Pancreas (tissue), 10 donors: Measurements from ENCODE around the gene IL18R1. TPM values are rescaled to one million over a fixed set of nuclear protein-coding genes. Genes with fewer than 3 reads are reported as not detected.

Experiments
- ATAC-seq, 4 donors: fragments of 200-7000 bp; cut with Tn5 transposase; one replicate each; pipeline versions ENCODE4 v1.8.0 to v1.9.1; 2020; ENCODE audit warnings: mild to moderate bottlenecking in 4 of 4, moderate library complexity in 4 of 4
- DNase-seq, 6 donors: peaks; one replicate each; pipeline ENCODE4 v3.0.0-alpha.2; 2020
- FAIRE-seq: peaks from 2 replicates; lab custom pipeline; 2012; peaks lifted over from hg19 to GRCh38; lab: Jason Lieb, UNC
- H3K27ac ChIP-seq, 4 donors: fragments of 200-600 bp; sonication (generic); 1 replicate in 3 of 4; 2 replicates in 1 of 4; pipeline versions ENCODE4 v1.5.0 to v1.8.0; 2020
- H3K27me3 ChIP-seq, 4 donors: fragments of 200-600 bp; one replicate each; pipeline ENCODE4 v1.8.0; 2021
- H3K36me3 ChIP-seq, 3 donors: fragments of 200-600 bp; sonication (generic) in 1 of 3; one replicate each; pipeline versions ENCODE4 v1.5.0 to v1.8.0; 2020 to 2021
- H3K4me1 ChIP-seq, 3 donors: fragments of 200-600 bp; one replicate each; pipeline ENCODE4 v1.8.0; 2021
- H3K4me3 ChIP-seq, 4 donors: fragments of 200-600 bp; sonication (generic) in 2 of 4; one replicate each; pipeline versions ENCODE4 v1.5.0 to v1.8.0; 2020 to 2021
- H3K9me3 ChIP-seq, 4 donors: fragments of 200-600 bp; one replicate each; pipeline ENCODE4 v1.8.0; 2021
- CTCF ChIP-seq, 4 donors: fragments of 200-600 bp; sonication (generic) in 3 of 4; IDR thresholded peaks; one replicate each; pipeline versions ENCODE4 v1.5.0 to v1.8.0; 2021; ENCODE audit warnings: antibody characterized with exemption in 4 of 4
- WGBS, 2 donors: extraction: QIAGEN DNeasy Blood & Tissue Kit; methylation state at CpG; one replicate each; pipeline ENCODE4 v1.1.7; 2013; 5-methylcytosine and 5-hydroxymethylcytosine counted together
- intact Hi-C, 3 donors: fragments of 100-400 bp; cut with DNase I; formaldehyde crosslinking; loops; one replicate each; pipeline versions ENCODE4 v1.11.1 to v1.14.2; 2022
- polyA plus RNA-seq, 2 donors: library from polyadenylated mRNA; stranded (reverse); fragments of 200-250 nt; gene quantifications; one replicate each; pipeline ENCODE4 v1.2.3, GENCODE V29; 2013
- total RNA-seq, 6 donors: library from RNA; stranded (reverse); fragmentation: NEBNext Ultra II Directional in 4 of 6; extraction: Animal tissue kit (Norgen Biotek cat#: 25700) in 4 of 6; gene quantifications; one replicate each; pipeline versions ENCODE4 v1.2.1 to v1.2.4, GENCODE V29; 2021 to 2023
- donor health status: healthy with polysubstance abuse.
- donor health status: DM: no; HTN: no; CAD: no; lungs with moderate emphysema.
- donor health status: DM: no; HTN: no; CAD: no.
- donor health status: control.
- donor health status: control.
- donor health status: Bipolar disorder and iron deficiency.
- donor health status: DM: yes; HTN: yes; CAD: no.
- donor health status: DM: no; HTN: no; CAD: no.
- donor health status: DM: no; HTN: no; CAD: no.
- donor health status: DM: yes; HTN: yes; CAD: no.

Gene IL18R1
- total and polyA plus RNA-seq, 8 donors: 0.51 to 1.6 (median 0.91) TPM

- FAIRE-seq (no peak), DNase-seq (no peak), ATAC-seq (no peak)
- Histone ChIP-seq H3K4me3 (no peak overlapping the region), H3K4me1 (no peaks in the 10 kb centered on the region), H3K27ac (no peak overlapping the region), H3K36me3 (no peaks in the 10 kb centered on the region), H3K27me3 (no peaks in the 10 kb centered on the region), H3K9me3 (no peaks in the 10 kb centered on the region)
- intact Hi-C loops: no loop called here
- WGBS, 2 donors: 81 to 91% methylated on average over 2 of the region's 2 CpGs
- TF ChIP-seq CTCF (IDR thresholded peaks at IDR 0.05): no peak
Measured at GRCh38 chr2:102438578-102438977, 83.0 kb downstream of the IL18R1 start.

DNA sequence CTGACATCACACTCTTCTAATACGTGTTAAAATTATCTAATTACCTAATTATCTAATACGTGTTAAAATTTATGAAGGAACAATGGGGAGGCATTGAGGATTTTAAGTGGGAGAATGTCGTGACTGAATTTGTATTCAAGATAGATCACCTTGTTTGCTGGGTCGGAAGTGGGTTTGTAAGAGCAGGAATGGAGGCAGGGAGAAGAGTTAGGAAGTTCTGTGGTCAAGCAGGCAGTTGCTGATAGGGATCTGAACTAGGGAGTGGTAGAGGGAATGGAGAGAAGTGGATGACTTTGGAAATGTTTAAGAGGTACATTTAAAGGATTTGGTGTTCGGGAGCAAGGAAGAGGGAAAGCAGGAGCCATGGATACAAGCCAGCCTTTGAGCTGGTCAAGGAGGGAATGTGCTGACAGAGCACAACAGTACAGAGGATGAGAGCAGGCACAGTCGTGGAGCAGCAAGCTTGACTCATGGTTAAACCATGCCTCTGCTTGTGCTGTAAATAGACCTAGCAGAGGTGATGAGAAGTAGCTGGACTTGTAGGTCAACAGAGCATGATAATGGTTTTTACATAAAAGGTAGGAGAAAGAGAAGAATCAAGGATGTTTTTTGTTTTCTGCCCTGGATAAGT, 83.6 kb downstream of the IL18R1 start:
- intact Hi-C loops: no loop called here
- 49 to 67% methylated on average over 6 of the region's 6 CpGs for WGBS, 2 donors
- Histone ChIP-seq H3K27ac (no peak overlapping the region), H3K4me1 (no peaks in the 10 kb centered on the region), H3K9me3 (no peaks in the 10 kb centered on the region), H3K36me3 (no peaks in the 10 kb centered on the region), H3K27me3 (no peaks in the 10 kb centered on the region), H3K4me3 (no peak overlapping the region)
- ATAC-seq: peak in 1 of 4 donors; percentile 30
- DNase-seq: no peak
- TF ChIP-seq CTCF (IDR thresholded peaks at IDR 0.05): no peak
- FAIRE-seq: no peak

- no peak for FAIRE-seq
- no peaks in the 10 kb centered on the region for H3K36me3 ChIP-seq
- H3K9me3 ChIP-seq: no peaks in the 10 kb centered on the region
- 22 to 27% methylated on average over 13 of the region's 13 CpGs for WGBS, 2 donors
- DNase-seq: peak in 1 of 6 donors; percentile 15
- no peaks in the 10 kb centered on the region for H3K27me3 ChIP-seq
- H3K4me1 ChIP-seq: no peaks in the 10 kb centered on the region
- peak in 3 of 4 donors; percentile 65 to 74 (median 69) for ATAC-seq
- H3K4me3 ChIP-seq: no peak overlapping the region
- peak; percentile 26 to 49 (median 45) for TF ChIP-seq CTCF (IDR thresholded peaks at IDR 0.05)
- intact Hi-C loops: loop anchor here in 1 of 3 donors (5.0 kb wide), 1 partner anchor 191 kb away; no protein-coding TSS in a partner anchor
- H3K27ac ChIP-seq: no peak overlapping the region
Measured at GRCh38 chr2:102442967-102443828, 87.6 kb downstream of the IL18R1 start.

- no peak for DNase-seq
- H3K27me3 ChIP-seq: no peaks in the 10 kb centered on the region
- H3K4me3 ChIP-seq: no peak overlapping the region
- no peaks in the 10 kb centered on the region for H3K9me3 ChIP-seq
- no peak overlapping the region for H3K27ac ChIP-seq
- no peak for ATAC-seq
- WGBS, 2 donors: 40 to 49% methylated on average over 3 of the region's 3 CpGs
- no peaks in the 10 kb centered on the region for H3K36me3 ChIP-seq
- intact Hi-C loops: loop anchor here in 1 of 3 donors (5.0 kb wide), 1 partner anchor 192 kb away; no protein-coding TSS in a partner anchor
- TF ChIP-seq CTCF (IDR thresholded peaks at IDR 0.05): no peak
- H3K4me1 ChIP-seq: no peaks in the 10 kb centered on the region
- FAIRE-seq: no peak
Measured at GRCh38 chr2:102444233-102444632, 88.6 kb downstream of the IL18R1 start.
